GM12878 (cell line): Measurements from ENCODE around the gene CCNH. TPM values are rescaled to one million over a fixed set of nuclear protein-coding genes. Genes with fewer than 3 reads are reported as not detected.

ENCODE experiments used
- ATAC-seq: fragments of 200-7000 bp; cut with Tn5 transposase; 3 replicates; pipeline ENCODE4 v1.9.1; 2020; ENCODE audit warnings: mild to moderate bottlenecking, moderate library complexity
- BruUV-seq: library from RNA; stranded (reverse); fragments of 400-500 nt; replicated peaks from 2 replicates; lab custom pipeline; 2021; lab: Mats Ljungman, UMichigan
- CTCF ChIA-PET: fragments of 300-600 bp; sonication (Branson Sonifier 250); formaldehyde crosslinking; extraction: SDS; loops from one replicate; lab custom pipeline; 2021; ENCODE audit warnings: inconsistent platforms; lab: Yijun Ruan, JAX
- POLR2A ChIA-PET: fragments of 350-600 bp; formaldehyde crosslinking; extraction: SDS; loops from one replicate; lab custom pipeline; 2021; ENCODE audit warnings: inconsistent platforms; lab: Charles Lee
- RAD21 ChIA-PET: fragments of 300-600 bp; sonication (Branson Sonifier 250); formaldehyde crosslinking; loops from one replicate; lab custom pipeline; 2023; ENCODE audit warnings: antibody characterized with exemption; ENCODE audit not compliant: unreplicated experiment; lab: Charles Lee
- SMC1A ChIA-PET: fragments of 300-600 bp; sonication (Branson Sonifier 250); formaldehyde crosslinking; loops from one replicate; lab custom pipeline; 2023; ENCODE audit not compliant: unreplicated experiment, uncharacterized antibody; lab: Charles Lee
- DNase-seq: peaks from one replicate; pipeline ENCODE4 v3.0.0-alpha.2; 2011; ENCODE audit warnings: low read depth, low spot score
- FAIRE-seq: peaks from 3 replicates; lab custom pipeline; 2011; peaks lifted over from hg19 to GRCh38; lab: Jason Lieb, UNC
- H2AFZ ChIP-seq: 2 replicates; pipeline ENCODE4 v1.6.0; 2011; ENCODE audit warnings: low read depth, low read length, control low read depth; ENCODE audit not compliant: control insufficient read depth
- H3K27ac ChIP-seq: 2 replicates; pipeline ENCODE4 v1.5.1; 2011; ENCODE audit warnings: control low read depth; ENCODE audit not compliant: control insufficient read depth, insufficient read depth
- H3K27me3 ChIP-seq, 2 experiments: replicated peaks in 1 of 2; 2 replicates each; pipeline versions ENCODE4 v1.6.0 to v1.6.1; 2011; ENCODE audit warnings: low read length in 1 of 2; ENCODE audit not compliant: control insufficient read depth in 2 of 2, insufficient read depth in 2 of 2
- H3K36me3 ChIP-seq, 2 experiments: 2 replicates each; pipeline ENCODE4 v1.5.1; 2011; ENCODE audit warnings: low read length in 1 of 2; ENCODE audit not compliant: control insufficient read depth in 2 of 2, insufficient read depth in 2 of 2
- H3K4me1 ChIP-seq: 2 replicates; pipeline ENCODE4 v1.6.1; 2011; ENCODE audit warnings: mild to moderate bottlenecking, low read length, moderate library complexity, mixed read lengths; ENCODE audit not compliant: control insufficient read depth, insufficient read depth
- H3K4me2 ChIP-seq: 2 replicates; pipeline ENCODE4 v1.6.0; 2011; ENCODE audit warnings: control low read depth; ENCODE audit not compliant: control insufficient read depth, insufficient read depth
- H3K4me3 ChIP-seq: fragments of 200-600 bp; sonication (generic); 2 replicates; pipeline ENCODE4 v1.5.1; 2016
- H3K79me2 ChIP-seq: 2 replicates; pipeline ENCODE4 v1.6.0; 2011; ENCODE audit warnings: low read length; ENCODE audit not compliant: control insufficient read depth, insufficient read depth
- H3K9ac ChIP-seq: 2 replicates; pipeline ENCODE4 v1.8.0; 2011; ENCODE audit warnings: low read length, control low read depth, mixed read lengths; ENCODE audit not compliant: control insufficient read depth, insufficient read depth
- H3K9me3 ChIP-seq: replicated peaks from 3 replicates; pipeline ENCODE4 v1.5.1; 2011; ENCODE audit warnings: mild to moderate bottlenecking, low read length; ENCODE audit not compliant: control insufficient read depth, insufficient read depth
- H4K20me1 ChIP-seq: 2 replicates; pipeline ENCODE4 v1.6.0; 2011; ENCODE audit not compliant: control insufficient read depth, insufficient read depth
- CUX1 ChIP-seq: IDR thresholded peaks from 2 replicates; pipeline ENCODE4 v1.6.1; 2012; ENCODE audit warnings: improper control_type of control experiment, low read depth, low read length; ENCODE audit not compliant: insufficient replicate concordance
- EED ChIP-seq: sonication (generic); IDR thresholded peaks from 2 replicates; pipeline ENCODE4 v1.6.1; 2016; ENCODE audit warnings: antibody characterized with exemption, low read depth
- MLLT1 ChIP-seq: fragments of 450-650 bp; IDR thresholded peaks from 2 replicates; pipeline ENCODE4 v1.6.1; 2016; ENCODE audit warnings: mild to moderate bottlenecking
- STAT3 ChIP-seq: IDR thresholded peaks from 2 replicates; pipeline ENCODE4 v1.6.1; 2011; ENCODE audit warnings: low read depth, low read length, improper control_type of control experiment
- TCF12 ChIP-seq: IDR thresholded peaks from 2 replicates; pipeline ENCODE4 v1.6.1; 2011; ENCODE audit warnings: low read depth, mild to moderate bottlenecking, low read length
- ZNF24 ChIP-seq: fragments of 450-650 bp; IDR thresholded peaks from 2 replicates; pipeline ENCODE4 v1.6.1; 2017; ENCODE audit warnings: antibody characterized with exemption, mild to moderate bottlenecking
- ZNF384 ChIP-seq: IDR thresholded peaks from 2 replicates; pipeline ENCODE4 v1.6.1; 2012; ENCODE audit warnings: low read depth, mild to moderate bottlenecking, low read length, improper control_type of control experiment, borderline replicate concordance
- ZSCAN29 ChIP-seq: fragments of 450-650 bp; IDR thresholded peaks from 2 replicates; pipeline ENCODE4 v1.6.1; 2017; ENCODE audit warnings: mild to moderate bottlenecking, moderate library complexity
- ZZZ3 ChIP-seq: IDR thresholded peaks from 2 replicates; pipeline ENCODE4 v1.6.1; 2011; ENCODE audit warnings: low read depth; ENCODE audit not compliant: control insufficient read depth, insufficient read length
- WGBS: methylation state at CpG from one replicate; pipeline ENCODE4 v1.1.6; 2016; ENCODE audit warnings: low lambda C conversion rate; ENCODE audit not compliant: insufficient replicate concordance, insufficient coverage; ENCODE audit errors: missing lambda C conversion rate; 5-methylcytosine and 5-hydroxymethylcytosine counted together
- in situ Hi-C: fragments of 300-500 bp; cut with MboI; formaldehyde crosslinking; loops from 9 replicates; pipeline ENCODE4 v1.14.3; 2018; ENCODE audit warnings: mixed read lengths
- intact Hi-C: fragments of 100-400 bp; cut with micrococcal nuclease; formaldehyde crosslinking; loops from one replicate; pipeline ENCODE4 v1.14.2; 2022; ENCODE audit not compliant: unreplicated experiment
- polyA plus RNA-seq, 11 experiments: library from polyadenylated mRNA; depleted of rRNA in 4 of 11; unstranded in 6 of 11; stranded (reverse) in 5 of 11; fragments of >200 nt; fragmentation: Nextera tagmentation in 4 of 11; fragmentation: Illumina TruSeq in 1 of 11; extraction: Ambion mirVana in 4 of 11; extraction: Trizol in 1 of 11; gene quantifications; 1 replicate in 1 of 11; 2 replicates in 10 of 11; pipeline versions ENCODE4 v1.2.1 to v1.2.3, GENCODE V29; 2011 to 2016; ENCODE audit warnings: inconsistent platforms in 2 of 11, missing spikeins in 2 of 11, low read depth in 1 of 11
- total RNA-seq, 4 experiments: library from RNA; depleted of rRNA in 3 of 4; stranded (reverse); fragments of >200 nt in 3 of 4; fragmentation: Illumina TruSeq in 1 of 4; extraction: Trizol in 1 of 4; gene quantifications; 2 replicates each; pipeline versions ENCODE4 v1.2.1 to v1.2.3, GENCODE V29; 2013 to 2021
- TF ChIP-seq, protein P1 (sequence below): IDR thresholded peaks from 2 replicates; pipeline ENCODE4 v1.6.1; 2012; ENCODE audit warnings: low read depth, low read length, improper control_type of control experiment

Gene CCNH
- total and polyA plus RNA-seq, 10 of the 15 experiments (the other 5 are each of a cell fraction or from before 2014, with no cell fraction given), result 43.9 to 116 (median 81.4) TPM

DNA sequence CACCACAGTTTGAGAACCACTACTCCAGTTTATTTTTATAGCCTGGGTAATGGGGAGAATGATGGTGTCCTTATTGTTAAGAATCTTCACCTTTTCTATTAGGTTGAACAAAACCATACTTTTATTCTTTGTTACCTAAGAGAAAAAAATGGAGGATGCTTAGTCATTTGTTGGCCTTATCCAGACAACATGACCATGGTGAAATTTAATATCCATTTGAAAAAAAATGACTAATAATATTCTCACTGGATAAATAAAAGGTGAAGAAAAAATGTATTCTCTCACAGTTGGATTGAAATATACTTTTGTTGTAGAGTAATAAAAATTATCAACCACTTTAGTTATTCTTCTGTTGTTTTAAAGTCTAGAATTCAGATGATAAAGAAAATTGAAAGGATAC is 5.8 kb upstream of the CCNH start (continued):
- no peak for TF ChIP-seq MLLT1
- TF ChIP-seq ZSCAN29, result no peak
- TF ChIP-seq ZZZ3, result no peak
- TF ChIP-seq ZNF384, result no peak
- TF ChIP-seq, all 136 proteins: peak for 0

- Histone ChIP-seq H2AFZ (peak overlapping the region; percentile 93), H3K9me3 (no peaks in the 10 kb centered on the region), H4K20me1 (no peaks in the 10 kb centered on the region), H3K36me3 (peaks cover 0 to 11% of the 10 kb centered on the region in 2 experiments; a peak in 1 of 4 replicates), H3K4me2 (peak overlapping the region; percentile 51), H3K4me1 (peaks cover 3% of the 10 kb centered on the region; the same call in 1 of the 2 replicates), H3K27ac (no peak overlapping the region), H3K9ac (peak overlapping the region; percentile 14; the same call in 1 of the 2 replicates), H3K4me3 (peak overlapping the region; percentile 54; the same call in 1 of the 2 replicates), H3K79me2 (peaks cover 30% of the 10 kb centered on the region), H3K27me3 (no peaks in the 10 kb centered on the region)
- ChIA-PET SMC1A (interaction anchor here (1.1 to 2.3 kb wide), 6 partner anchors 11 to 445 kb away, joined by 3 to 7 read pairs (median 3); no protein-coding TSS in a partner anchor), POLR2A (interaction anchor here (1.0 to 1.2 kb wide), 4 partner anchors 10 to 342 kb away, joined by 3 read pairs; no protein-coding TSS in a partner anchor), CTCF (interaction anchor here (0.6 to 4.5 kb wide), 5 partner anchors 8 to 1278 kb away, joined by 3 to 45 read pairs (median 4); no protein-coding TSS in a partner anchor), RAD21 (interaction anchor here (0.6 to 3.7 kb wide), 4 partner anchors 11 to 171 kb away, joined by 3 to 17 read pairs (median 3); no protein-coding TSS in a partner anchor)
- intact Hi-C loops, result loop anchor here (5.0 to 10.0 kb wide), 2 partner anchors 798 to 1254 kb away; partner anchors contain the start of gene COX7C
- TSS peak; percentile 80 for BruUV-seq
- no peak for DNase-seq
- WGBS, result 18% methylated on average over 3 of the region's 3 CpGs
- in situ Hi-C loops, result loop anchor here (10.0 to 25.0 kb wide), 2 partner anchors 801 to 1272 kb away; partner anchors contain the start of gene COX7C
- no peak for ATAC-seq
- FAIRE-seq, result no peak
- TF ChIP-seq EED (no peak), CUX1 (no peak), MLLT1 (peak; percentile 56), ZNF24 (no peak), STAT3 (no peak), TCF12 (no peak)
- TF ChIP-seq, protein P1, sequence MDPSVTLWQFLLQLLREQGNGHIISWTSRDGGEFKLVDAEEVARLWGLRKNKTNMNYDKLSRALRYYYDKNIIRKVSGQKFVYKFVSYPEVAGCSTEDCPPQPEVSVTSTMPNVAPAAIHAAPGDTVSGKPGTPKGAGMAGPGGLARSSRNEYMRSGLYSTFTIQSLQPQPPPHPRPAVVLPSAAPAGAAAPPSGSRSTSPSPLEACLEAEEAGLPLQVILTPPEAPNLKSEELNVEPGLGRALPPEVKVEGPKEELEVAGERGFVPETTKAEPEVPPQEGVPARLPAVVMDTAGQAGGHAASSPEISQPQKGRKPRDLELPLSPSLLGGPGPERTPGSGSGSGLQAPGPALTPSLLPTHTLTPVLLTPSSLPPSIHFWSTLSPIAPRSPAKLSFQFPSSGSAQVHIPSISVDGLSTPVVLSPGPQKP, result no peak
These were observed 564 bp upstream of the CCNH start for GRCh38 chr5:87413343-87413645.
